Mucosa of descending colon (tissue), 3 donors: ENCODE results near the gene GPC6. TPM values are rescaled to one million over a fixed set of nuclear protein-coding genes. Genes with fewer than 3 reads are reported as not detected.

Source experiments
- ATAC-seq: fragments of 200-7000 bp; cut with Tn5 transposase; one replicate; pipeline ENCODE4 v1.9.1; 2020; ENCODE audit warnings: mild to moderate bottlenecking, moderate library complexity
- DNase-seq, 3 donors: peaks; one replicate each; pipeline ENCODE4 v3.0.0-alpha.2; 2020
- H3K36me3 ChIP-seq: fragments of 200-600 bp; one replicate; pipeline ENCODE4 v1.8.0; 2021; ENCODE audit warnings: low read depth, mild to moderate bottlenecking
- H3K4me1 ChIP-seq: fragments of 200-600 bp; one replicate; pipeline ENCODE4 v1.8.0; 2021; ENCODE audit warnings: low read depth, mild to moderate bottlenecking
- H3K4me3 ChIP-seq: fragments of 200-600 bp; one replicate; pipeline ENCODE4 v1.8.0; 2021; ENCODE audit warnings: mild to moderate bottlenecking
- H3K9me3 ChIP-seq: fragments of 200-600 bp; one replicate; pipeline ENCODE4 v1.8.0; 2021; ENCODE audit warnings: mild to moderate bottlenecking
- CTCF ChIP-seq: fragments of 200-600 bp; IDR thresholded peaks from one replicate; pipeline ENCODE4 v1.8.0; 2022; ENCODE audit warnings: antibody characterized with exemption, mild to moderate bottlenecking
- intact Hi-C, 2 donors: fragments of 100-400 bp; cut with DNase I in 1 of 2; cut with micrococcal nuclease in 1 of 2; formaldehyde crosslinking; loops; one replicate each; pipeline versions ENCODE4 v1.11.0 to v1.11.1; 2022; cut with DNase I, micrococcal nuclease
- total RNA-seq, 3 donors: library from RNA; stranded (reverse); fragmentation: NEBNext Ultra II Directional in 2 of 3; extraction: Animal tissue kit (Norgen Biotek cat#: 25700) in 2 of 3; gene quantifications; one replicate each; pipeline versions ENCODE4 v1.2.1 to v1.2.4, GENCODE V29; 2021 to 2023
- donor health status: DM: no; HTN: no; CAD: no; lungs with moderate emphysema.
- donor health status: DM: no; HTN: no; CAD: no.
- donor health status: DM: no; HTN: yes; CAD: no.

GPC6 gene
- total RNA-seq, 3 donors from 2014 or later, result 2.7 to 11.3 (median 7.5) TPM

DNA sequence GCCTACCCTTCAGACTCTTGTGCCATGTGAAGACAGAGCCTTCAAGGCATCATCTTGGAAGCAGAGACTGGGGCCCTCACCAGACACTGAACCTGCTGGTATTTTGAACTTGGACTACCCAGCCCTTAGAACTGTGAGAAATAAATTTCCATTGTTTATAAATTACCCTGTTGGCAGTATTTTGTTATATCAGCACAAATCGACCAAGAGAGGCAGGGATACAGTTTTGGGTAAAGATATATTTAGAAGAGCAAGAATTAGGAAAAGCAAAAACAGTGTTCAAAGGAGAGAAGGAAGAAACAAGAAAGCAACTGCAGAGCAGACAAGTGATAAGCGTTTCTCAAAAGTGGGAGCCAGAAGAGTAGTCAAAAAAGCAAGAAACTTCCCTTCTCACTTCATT is 652.1 kb downstream of the GPC6 start:
- Histone ChIP-seq H3K9me3 (no peaks in the 10 kb centered on the region), H3K36me3 (no peaks in the 10 kb centered on the region), H3K4me1 (no peaks in the 10 kb centered on the region), H3K4me3 (no peak overlapping the region)
- DNase-seq, result no peak
- intact Hi-C loops, result no loop called here
- no peak for ATAC-seq
- no peak for TF ChIP-seq CTCF

- intact Hi-C loops, result no loop called here
- H3K36me3 ChIP-seq, result no peaks in the 10 kb centered on the region
- no peak for TF ChIP-seq CTCF
- H3K4me3 ChIP-seq, result no peak overlapping the region
- ATAC-seq (no peak), DNase-seq (no peak)
- no peaks in the 10 kb centered on the region for H3K9me3 ChIP-seq
- no peaks in the 10 kb centered on the region for H3K4me1 ChIP-seq
Measured at GRCh38 chr13:93881411-93881810, 654.8 kb downstream of the GPC6 start.

GRCh38 chr13:93882086-93882651 is 655.6 kb downstream of the GPC6 start:
- Histone ChIP-seq H3K9me3 (no peaks in the 10 kb centered on the region), H3K4me1 (no peaks in the 10 kb centered on the region), H3K4me3 (no peak overlapping the region), H3K36me3 (no peaks in the 10 kb centered on the region)
- DNase-seq, result no peak
- intact Hi-C loops, result no loop called here
- ATAC-seq, result no peak
- TF ChIP-seq CTCF, result no peak

DNA sequence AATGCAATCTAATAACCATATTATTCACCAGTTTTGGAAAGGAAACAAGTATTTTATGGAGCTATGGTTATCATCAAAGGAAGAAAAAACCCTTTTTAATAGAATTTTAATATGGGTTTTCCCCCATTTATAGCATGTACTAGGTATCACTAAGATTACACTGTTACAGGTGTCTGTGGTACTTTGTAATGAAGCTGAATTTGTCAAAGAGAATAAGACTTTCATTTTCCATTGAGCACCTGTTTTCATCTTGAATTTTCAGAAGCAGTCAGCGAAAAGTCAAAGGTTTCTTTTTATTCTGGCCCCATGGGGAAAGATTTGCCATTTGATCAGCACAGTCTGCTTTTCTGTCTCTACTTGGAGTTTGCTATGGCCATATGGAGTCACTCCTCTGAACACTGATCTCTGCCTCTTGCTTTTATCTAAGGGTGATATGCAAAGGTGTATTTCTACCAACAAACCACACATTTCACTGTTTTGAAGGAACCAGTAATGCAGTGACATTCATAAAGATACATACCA is 662.9 kb downstream of the GPC6 start:
- H3K4me1 ChIP-seq, result no peaks in the 10 kb centered on the region
- H3K36me3 ChIP-seq, result no peaks in the 10 kb centered on the region
- ATAC-seq (no peak), DNase-seq (no peak)
- H3K9me3 ChIP-seq, result no peaks in the 10 kb centered on the region
- intact Hi-C loops, result no loop called here
- no peak for TF ChIP-seq CTCF
- H3K4me3 ChIP-seq, result no peak overlapping the region

GRCh38 chr13:93899981-93900380 is 673.4 kb downstream of the GPC6 start:
- DNase-seq (no peak), ATAC-seq (no peak)
- TF ChIP-seq CTCF, result no peak
- no peaks in the 10 kb centered on the region for H3K36me3 ChIP-seq
- H3K4me1 ChIP-seq, result no peaks in the 10 kb centered on the region
- intact Hi-C loops, result no loop called here
- no peak overlapping the region for H3K4me3 ChIP-seq
- no peaks in the 10 kb centered on the region for H3K9me3 ChIP-seq

DNA sequence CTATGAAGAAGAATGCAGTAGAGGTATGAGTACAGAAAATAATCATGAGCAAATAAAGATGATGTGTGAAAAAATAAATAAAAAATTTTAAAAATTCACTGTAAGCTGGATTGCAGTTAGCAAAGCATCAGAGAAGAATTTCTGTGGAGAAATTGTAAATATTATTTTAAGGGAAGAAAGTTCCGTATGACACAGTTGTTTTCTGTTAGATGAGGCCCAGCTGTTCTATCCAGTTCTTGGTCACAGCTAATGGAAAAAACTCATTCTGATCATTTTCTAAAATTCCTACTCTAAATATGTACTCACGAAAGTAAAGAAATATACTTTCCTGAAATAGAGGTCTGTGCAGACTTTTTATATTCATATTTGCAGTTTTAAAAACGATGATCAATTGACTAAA is 674.1 kb downstream of the GPC6 start:
- Histone ChIP-seq H3K9me3 (no peaks in the 10 kb centered on the region), H3K4me3 (no peak overlapping the region), H3K36me3 (no peaks in the 10 kb centered on the region), H3K4me1 (no peaks in the 10 kb centered on the region)
- ATAC-seq, result no peak
- intact Hi-C loops, result no loop called here
- no peak for TF ChIP-seq CTCF
- DNase-seq, result no peak
